ENCODE results near the gene ATP5ME. TPM values are rescaled to one million over a fixed set of nuclear protein-coding genes. Genes with fewer than 3 reads are reported as not detected.

The ATP5ME gene, protein sequence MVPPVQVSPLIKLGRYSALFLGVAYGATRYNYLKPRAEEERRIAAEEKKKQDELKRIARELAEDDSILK
- 78.0 and 168 TPM in 2 replicates for total RNA-seq

DNA sequence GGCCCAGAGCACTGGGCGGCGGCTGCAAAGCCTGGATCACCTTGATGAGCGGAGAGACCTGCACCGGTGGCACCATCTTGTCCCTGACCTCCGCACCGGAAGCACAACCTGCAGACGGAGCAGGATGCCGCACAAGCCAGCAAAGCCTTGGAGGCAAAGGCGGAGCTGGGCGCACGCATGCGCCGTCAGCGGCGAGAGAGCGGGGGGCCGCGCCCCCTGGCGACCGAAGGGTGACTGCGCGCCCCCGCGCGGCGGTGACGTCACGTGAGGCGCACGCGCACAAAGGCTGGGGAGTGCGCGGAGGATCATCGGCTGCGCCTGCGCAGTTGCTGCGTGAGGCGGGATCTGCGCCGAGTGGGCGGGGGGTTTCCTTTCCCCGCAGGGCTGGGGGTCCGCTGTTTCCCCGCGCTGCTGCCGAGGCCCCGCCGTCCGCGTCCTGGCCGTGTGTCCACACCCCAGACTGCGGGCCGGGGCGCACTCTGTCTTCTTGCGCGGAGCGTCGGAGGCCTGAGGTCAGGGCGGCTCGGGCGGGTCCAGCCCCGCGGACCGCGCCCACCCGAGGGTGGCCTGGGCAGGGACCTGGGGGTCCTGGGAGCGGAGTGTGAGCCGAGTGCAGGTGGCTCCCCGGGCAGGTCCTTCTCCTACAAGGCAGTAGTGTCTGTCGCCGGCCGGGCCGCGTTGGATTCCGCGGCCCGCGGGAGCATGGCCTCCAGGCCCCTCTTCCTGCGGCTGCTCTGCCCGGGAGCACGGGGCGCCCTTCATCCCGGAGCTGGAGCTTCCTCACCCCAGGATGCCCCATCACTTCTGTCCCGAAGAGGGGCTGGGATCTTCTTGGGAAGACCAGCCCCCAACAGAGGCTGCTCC is at the start of gene ATP5ME, which contains the start of gene MYL5:
Gene ATP5ME, minus strand, starts transcription at position 105 of the 864 bp plus-strand sequence. Its CDS starts 29 bp downstream, at position 76.
Gene MYL5, plus strand, starts transcription at position 371 of the 864 bp plus-strand sequence. CDS start 3,485 bp downstream, outside the sequence.

DNA sequence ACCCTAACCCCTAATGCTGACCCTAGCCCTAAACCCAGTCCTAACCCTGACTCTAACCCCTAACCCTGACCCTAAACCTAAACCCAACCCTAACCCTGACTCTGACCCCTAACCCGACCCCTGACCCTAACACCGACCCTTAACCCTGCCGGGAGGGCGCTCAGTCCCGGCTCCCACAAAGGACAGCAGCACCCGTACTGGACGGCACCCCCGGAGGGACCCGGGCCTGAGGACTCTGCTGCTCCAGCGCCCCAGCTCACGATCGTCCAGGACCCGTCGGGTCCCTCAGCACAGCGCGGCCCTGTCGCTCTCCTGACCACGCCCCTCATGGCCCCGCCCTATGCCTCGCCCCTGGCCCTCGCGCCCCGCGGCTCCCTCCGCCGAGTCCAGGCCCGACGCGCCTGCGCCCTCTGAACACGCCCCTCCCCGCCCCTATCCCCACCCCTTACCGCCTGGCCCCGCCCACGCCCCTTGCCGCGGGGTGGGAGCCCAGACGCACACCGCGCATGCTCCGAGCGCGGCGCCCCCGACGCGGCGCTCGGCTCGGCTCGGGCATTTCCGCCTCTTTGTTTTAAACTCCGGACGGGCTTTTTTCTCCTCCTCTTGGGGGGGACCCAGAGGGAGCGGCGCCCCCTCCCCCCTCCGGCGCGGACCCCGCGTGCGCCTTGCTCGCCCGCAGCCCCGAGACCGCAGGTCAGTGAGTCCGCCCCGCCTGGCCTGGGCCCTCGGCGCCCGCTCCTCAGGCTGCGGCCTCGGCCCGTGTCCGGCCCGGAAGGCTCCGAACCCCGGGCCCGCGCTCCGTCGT is 31.4 kb upstream of the ATP5ME start, which contains the start of gene PCGF3:
Gene PCGF3, plus strand, starts transcription at position 555 of the 805 bp plus-strand sequence. CDS start 27,849 bp downstream, outside the sequence.

DNA sequence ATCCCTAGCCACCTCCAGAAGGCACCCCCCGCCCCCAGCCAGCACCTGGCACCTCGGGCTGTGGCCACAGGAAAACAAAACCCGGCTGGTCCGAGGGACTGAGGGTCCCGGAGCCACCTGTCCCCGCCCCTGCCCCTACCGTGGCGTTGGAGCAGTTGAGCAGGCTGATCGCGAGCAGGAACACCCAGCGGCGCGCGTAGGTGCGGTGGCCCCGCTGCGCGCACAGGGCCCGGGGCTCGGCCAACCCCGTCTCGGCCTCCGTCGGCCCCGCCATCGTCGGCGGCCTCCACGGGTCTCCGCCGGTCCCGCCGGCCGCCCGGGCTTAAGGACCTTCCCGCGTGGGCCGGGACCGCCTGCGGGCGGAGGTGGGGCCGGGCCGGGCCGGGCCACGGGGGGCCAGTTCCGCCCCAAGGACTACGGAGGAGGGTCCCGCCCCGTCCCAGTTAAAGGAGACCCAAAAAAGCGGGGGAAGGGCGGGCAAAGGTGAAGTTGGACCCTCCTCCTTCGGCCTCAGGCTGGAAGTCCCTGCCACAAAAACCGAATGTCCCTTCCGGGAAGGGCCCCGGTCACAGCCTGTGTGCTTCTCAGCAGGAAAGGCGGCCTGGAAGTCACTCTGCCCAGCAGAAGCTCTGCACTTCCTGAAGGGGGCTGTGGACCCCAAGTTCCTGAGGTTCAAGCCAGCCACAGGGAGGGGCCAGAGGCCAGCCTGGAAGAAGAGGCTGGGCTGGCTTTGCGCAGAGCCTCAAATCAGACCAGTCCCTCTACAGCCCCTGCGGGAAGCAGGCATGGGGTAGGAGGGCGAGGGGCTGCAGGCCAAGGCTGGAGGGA is 15.0 kb upstream of the ATP5ME start, which contains the start of gene SLC49A3:
Gene SLC49A3, minus strand, starts transcription at position 298 of the 828 bp plus-strand sequence. Its CDS starts 24 bp downstream, at position 274.

DNA sequence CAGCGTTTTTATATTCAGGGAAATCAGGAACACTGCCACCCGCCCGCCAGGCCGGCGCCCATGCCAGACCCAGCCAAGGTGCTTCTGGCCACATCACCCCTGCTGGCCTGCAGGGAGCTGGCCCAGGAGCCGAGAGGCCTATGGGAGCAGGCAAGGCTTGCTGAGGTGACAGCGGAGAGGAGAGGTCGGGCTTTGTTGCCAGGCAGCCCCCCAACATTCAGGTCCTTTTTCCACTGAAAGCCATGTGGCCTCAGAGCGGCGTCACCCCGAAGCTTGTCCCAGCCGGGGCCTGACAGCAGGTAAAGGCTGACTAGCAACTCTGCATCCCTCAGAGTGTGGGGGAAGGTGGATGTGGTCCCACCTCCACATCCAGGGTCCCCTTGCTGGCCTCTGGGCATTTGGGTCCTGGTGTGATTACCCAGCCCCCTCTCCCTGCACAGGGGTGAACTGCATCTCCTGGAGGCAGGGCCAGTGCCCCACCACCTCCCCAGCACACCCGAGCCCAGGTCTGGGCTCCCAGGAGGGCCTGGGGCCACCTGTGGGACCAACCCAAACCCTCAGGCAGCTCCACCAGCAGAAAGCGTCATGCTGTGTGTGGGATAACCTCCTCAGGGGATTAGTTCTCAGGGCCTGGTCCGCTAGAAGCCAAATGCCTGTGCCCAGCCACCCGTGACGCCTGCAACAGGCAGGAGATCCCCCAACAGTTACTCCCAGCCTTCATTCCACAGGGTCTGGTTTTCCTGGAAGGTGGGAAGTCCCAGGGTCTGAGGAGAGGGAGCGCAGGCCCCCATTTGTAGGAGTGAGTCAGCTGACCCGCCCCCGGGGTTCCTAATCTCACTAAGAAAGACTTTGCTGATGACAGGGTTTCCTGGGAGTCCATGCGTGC is 49.1 kb downstream of the ATP5ME start, which contains the start of gene PDE6B:
Gene PDE6B, plus strand, starts transcription at position 869 of the 886 bp plus-strand sequence. CDS start 54 bp downstream, outside the sequence.

Other genes with a start within 250 kb of the ATP5ME start
- 10.5 and 19.5 TPM in 2 replicates for gene ZNF721, start 175.1 kb downstream of the ATP5ME start, total RNA-seq
- gene PIGG, start 175.1 kb downstream of the ATP5ME start, total RNA-seq, result 30.2 and 37.4 TPM in 2 replicates
- not detected in 2 replicates for gene TMEM271, start 98.0 kb downstream of the ATP5ME start, total RNA-seq
- 7.5 and 10.2 TPM in 2 replicates for gene PDE6B, start 48.7 kb downstream of the ATP5ME start, total RNA-seq
- 5.0 and 10.1 TPM in 2 replicates for gene MYL5, start 266 bp upstream of the ATP5ME start, total RNA-seq
- 1.9 and 5.2 TPM in 2 replicates for gene SLC49A3, start 14.9 kb upstream of the ATP5ME start, total RNA-seq
- 46.4 and 62.9 TPM in 2 replicates for gene PCGF3, start 31.6 kb upstream of the ATP5ME start, total RNA-seq
- gene CPLX1, start 151.9 kb upstream of the ATP5ME start, total RNA-seq, result not detected in 2 replicates

Data from epithelial cell of umbilical artery (primary cell).